GM18951 (cell line): Measurements from ENCODE around the gene CPT1A.

ENCODE experiments used
- POLR2A ChIP-seq: IDR thresholded peaks from 4 replicates; pipeline ENCODE4 v1.6.1; 2011; ENCODE audit warnings: mild to moderate bottlenecking; ENCODE audit not compliant: insufficient read length, insufficient read depth; ENCODE audit errors: extremely low read depth
- in situ Hi-C: fragments of 300-500 bp; cut with MboI; formaldehyde crosslinking; loops from one replicate; pipeline ENCODE4 v1.12.0; 2022; ENCODE audit warnings: low sequenced_read_pairs, mixed read lengths, inconsistent platforms; ENCODE audit not compliant: unreplicated experiment

The CPT1A gene

DNA sequence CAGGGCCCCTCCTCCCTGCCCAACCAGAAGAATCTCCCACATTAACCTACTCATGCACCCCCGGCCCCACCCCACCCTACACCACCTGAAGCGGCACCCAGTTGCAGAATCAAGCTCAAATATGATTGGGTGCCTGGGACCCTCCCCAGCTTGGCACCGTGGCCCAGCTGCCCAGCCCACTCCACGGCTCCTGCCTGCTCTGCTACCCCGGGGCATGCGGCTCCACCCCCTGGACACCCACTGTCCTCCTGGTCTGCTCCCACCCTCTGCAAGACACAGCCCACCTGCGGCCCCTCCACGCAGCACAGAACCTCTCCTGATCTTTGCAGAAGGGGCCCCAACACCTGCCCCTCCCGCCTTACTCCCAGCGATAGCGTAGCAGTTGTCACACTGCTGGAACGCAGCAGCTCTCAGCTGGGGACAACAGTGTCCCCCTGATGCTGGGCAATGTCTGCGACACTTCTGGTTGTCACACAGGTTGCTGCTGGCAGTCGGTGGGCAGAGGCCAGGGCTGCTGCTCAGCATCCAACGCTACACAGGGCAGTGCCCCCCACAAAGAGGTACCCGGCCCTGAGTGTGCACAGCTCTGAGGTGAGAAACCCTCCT, 58.4 kb downstream of the CPT1A start:
- TF ChIP-seq POLR2A = no peak
- in situ Hi-C loops = no loop called here

DNA sequence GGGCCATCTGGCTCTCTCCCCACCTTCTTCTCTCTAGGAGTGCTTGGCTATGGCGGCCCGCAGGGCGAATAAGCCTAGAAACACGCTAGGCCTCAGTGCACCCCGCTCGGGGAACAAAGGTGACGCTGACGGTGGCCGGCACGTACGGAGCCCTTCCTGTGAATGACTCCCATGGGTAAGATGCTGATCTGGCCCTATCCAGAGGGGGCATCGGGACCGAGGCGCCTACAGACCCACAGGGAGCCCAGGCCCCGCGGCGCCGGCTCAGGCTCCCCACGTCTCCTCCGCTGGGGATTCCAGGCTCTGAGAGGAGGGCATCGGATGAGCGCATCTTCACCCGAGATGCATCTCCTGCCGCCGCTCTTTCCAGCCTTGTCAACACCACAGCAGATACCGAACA, 59.0 kb downstream of the CPT1A start:
- TF ChIP-seq POLR2A = no peak
- in situ Hi-C loops = no loop called here

DNA sequence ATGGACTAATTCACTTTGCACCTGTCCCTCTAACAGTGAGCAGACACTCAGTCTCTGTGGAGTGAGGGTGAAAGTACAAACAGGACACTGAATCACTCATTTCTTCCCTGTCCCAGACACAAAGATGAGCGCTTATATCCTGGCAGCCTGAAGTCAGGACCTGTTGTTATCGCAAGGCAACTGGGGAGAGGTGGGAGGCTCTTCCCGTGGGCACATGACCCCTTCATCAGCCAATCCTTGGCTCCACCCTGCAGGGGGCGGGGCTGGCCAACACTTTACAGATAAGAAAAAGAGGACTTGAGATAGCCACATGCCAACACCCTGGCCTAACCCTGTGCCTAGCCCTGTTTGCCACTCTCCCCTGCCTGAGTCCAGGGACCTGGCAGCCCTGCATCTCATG, 60.9 kb downstream of the CPT1A start:
- no peak for TF ChIP-seq POLR2A
- in situ Hi-C loops = no loop called here

DNA sequence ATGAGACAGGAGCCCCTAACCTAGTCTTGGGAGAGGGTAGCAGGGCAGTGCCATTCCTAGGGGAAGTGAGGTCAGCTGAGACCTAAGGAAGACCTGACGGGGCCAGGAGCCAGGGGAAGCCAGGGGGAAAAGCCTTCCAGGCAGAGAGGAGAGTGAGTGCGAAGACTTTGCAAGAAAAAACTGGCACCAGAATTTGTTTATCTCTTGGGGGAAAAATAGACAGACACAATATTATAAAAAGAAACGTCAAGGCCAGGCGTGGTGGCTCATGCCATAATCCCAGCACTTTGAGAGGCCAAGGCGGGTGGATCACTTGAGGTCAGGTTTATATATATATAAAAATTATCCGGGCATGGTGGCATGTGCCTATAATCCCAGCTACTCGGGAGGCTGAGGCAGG, 63.5 kb downstream of the CPT1A start:
- in situ Hi-C loops = no loop called here
- no peak for TF ChIP-seq POLR2A

DNA sequence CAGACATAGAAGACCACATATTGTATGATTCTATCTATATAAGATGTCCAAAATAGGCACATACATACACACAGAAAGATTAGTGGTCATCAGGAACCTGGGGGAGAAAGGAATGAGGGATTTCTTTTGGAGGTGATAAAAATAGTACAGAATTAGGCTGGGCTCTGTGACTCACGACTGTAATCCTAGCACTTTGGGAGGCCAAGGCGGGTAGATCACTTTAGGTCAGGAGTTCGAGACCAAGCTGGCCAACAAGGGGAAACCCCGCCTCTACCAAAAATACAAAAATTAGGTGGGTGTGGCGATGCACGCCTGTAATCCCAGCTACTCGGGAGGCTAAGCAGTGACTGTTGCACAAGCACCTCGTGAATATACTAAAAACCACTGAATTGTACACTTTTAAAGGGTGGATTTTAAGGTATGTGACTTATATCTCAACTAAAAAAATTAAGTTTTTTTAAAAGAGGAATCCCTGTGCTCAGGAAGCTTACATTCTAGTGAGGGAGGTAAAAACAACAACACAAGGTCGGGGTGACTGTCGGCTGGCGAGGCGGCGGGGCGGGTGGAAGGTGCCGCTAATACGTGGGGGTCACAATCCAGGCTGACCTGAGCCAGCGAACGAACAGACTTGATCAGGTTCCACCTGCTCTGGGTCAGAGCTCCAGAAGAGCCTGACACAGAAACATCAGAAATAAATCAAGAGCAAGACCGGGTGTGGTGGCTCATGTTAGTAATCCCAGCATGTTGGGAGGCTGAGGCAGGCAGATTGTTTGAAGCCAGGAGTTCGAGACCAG, 65.1 kb downstream of the CPT1A start:
- TF ChIP-seq POLR2A = no peak
- in situ Hi-C loops = no loop called here

DNA sequence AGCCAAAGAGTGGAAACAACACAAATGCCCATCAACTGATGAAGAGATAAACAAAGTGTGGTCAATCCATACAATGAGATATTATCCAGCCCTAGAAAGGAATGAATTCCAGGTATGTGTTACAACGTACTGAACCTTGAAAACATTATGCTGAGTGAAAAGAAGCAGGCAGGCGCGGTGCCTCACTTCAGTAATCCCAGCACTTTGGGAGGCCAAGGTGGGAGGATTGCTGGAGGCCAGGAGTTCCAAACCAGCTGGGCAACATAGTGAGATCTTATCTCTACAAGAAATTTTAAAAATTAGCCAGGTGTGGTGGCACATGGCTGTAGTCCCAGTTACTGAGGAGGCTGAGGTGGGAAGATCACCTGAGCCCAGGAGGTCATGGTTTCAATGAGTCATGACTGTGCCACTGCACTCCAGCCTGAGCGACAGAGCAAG, 65.7 kb downstream of the CPT1A start:
- no peak for TF ChIP-seq POLR2A
- in situ Hi-C loops = no loop called here

DNA sequence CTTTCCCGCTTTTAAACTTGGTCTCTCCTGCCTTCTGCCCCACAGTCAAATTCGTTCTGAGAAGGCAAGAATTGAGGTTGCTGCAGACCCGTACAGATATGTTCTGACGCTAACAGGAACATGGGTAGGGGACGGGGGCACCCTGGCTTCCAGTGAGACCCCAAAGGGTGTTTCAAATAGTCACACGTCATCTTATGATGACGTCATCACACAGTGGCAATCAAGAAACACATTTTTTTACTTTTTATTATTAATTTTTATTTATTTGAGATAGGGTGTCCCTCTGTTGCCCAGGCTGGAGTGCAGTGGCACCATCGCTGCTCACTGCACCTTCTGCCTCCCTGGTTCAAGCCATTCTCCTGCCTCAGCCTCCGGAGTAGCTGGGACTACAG, 67.5 kb downstream of the CPT1A start:
- in situ Hi-C loops = no loop called here
- TF ChIP-seq POLR2A = no peak

DNA sequence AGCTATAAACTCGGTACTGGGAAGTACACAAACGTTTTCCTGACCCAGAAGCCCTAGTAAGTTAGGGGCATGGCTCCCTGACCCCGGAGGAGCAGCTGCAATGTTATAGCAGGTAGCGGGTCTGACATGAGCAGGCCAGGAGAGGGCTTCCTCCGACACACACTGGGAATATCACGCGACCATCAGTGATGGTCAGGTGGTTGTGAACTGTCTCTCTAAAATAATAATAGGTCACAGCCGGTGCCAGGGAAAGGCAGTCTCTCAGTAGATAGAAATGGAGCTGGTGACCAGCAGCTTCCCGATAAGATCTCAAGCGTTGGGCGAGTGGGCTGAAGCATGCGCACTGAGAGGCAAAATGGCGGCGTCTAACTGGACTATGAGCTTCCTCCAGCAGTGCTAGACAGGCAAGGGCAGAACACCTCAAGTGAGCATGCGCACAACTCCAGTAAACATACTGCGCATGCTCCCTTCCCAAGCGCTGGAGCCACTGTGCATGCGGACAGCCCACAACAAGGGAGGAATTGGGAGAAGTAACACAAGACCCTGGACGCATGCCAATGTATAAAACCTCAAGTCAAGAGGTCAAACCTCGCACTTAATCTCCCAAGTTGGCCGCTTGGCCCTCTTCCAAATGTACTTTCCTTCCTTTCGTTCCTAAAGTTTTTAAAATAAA, 68.1 kb downstream of the CPT1A start:
- in situ Hi-C loops = no loop called here
- TF ChIP-seq POLR2A = no peak

DNA sequence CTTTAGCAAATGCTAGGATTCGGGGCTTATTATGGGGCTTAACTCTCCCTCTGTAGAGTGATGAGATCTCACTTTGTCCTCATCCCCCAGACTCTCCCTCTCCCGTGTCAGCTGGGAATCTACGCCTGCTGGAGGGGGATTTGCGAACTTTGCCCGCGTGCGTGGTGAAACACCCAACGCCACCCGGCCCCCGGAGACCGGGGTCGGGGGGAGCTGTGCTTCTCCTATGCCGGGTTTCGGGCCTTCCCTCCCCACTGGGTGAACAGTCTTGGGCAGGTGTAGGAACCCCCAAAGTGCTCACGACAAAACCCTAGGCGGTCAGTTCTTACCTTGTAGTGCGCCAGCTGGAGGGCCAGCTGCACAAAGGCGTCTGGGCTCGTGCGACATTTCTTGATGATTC, 68.8 kb downstream of the CPT1A start:
- no peak for TF ChIP-seq POLR2A
- in situ Hi-C loops = no loop called here

DNA sequence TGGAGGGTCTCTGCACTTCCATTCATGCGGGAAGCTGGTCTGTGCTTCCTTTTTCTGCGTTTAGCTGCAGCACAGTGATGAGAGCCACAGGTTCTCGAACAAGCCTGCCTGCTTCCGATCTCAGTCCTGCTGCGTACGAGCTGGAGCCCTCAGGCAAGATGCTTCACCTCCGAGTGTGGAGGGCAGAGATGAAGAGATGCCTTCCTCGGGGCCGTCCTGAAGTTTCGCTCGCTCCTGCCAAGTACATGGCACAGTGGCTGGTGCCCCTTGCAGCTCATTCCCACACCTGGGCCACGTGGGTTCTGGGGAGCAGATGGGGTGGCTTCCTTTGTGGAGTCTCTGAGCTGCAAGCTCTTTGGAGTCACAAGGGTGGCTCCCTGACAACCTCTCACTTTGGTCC, 70.9 kb downstream of the CPT1A start:
- TF ChIP-seq POLR2A = no peak

DNA sequence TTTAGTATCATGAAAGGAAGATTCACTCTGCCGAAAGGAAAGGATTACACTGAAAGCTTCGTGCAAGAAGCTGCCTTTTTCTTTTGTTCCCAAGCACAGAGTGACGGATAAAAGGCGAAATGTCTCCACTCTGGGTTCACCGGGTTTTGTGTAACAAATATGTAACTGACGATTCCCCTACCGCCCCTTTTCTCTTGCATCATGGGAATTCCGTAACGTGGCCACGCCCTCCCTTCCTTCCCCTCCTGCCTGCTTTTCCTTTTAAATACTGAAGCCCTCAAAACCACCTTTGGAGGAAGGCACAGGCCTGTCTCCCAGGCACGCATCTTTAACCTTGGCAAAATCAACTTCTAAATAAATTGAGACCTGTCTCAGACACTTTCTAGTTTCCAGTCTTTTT, 74.0 kb downstream of the CPT1A start:
- no peak for TF ChIP-seq POLR2A
- in situ Hi-C loops = no loop called here

More for the DNA sequence above, 70.9 kb downstream of the CPT1A start:
- in situ Hi-C loops = no loop called here

DNA sequence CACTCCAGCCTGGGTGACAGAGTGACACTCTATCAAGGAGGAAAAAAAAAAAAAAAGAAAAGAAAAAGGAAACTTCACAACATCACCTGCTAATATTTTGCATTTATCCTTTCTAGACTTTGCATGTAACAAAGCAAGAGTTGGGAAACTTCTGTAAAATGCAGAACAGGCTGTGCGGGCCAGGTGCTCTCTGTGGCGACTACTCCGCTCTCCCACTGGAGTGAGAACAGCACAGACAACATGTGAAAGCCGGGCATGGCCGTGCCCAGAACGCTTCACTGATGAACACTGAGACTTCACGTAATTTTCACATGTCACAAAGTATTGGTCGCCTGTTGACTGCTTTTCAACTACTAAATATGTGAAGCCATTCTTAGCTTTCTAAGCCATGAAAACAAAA, 74.9 kb downstream of the CPT1A start:
- no peak for TF ChIP-seq POLR2A
- in situ Hi-C loops = no loop called here

DNA sequence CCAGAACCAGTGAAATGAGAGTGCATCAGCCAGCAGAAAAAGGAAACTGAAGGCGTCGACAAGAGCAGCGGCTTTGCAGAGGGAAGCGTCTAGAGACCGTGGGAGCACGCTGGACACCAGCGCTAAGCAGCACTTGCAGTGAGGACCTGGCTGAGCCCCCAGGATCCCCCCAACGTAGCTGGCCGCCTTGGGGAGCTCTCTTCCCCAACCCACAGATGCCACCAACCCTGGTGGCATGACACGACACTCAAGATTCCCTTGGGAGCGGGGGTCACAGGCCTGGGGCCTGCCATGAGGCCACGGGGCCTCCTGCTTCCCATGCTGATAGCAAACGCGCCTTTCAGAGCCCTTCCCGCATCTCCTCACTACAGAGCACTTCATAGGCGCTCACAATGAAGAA, 77.0 kb downstream of the CPT1A start:
- in situ Hi-C loops = no loop called here
- no peak for TF ChIP-seq POLR2A
